Middle frontal gyrus (tissue), 1 donor: Measurements from ENCODE around the gene C2CD4D.
A peak's percentile ranks its signal among the peaks of the same experiment; 100 is the strongest.
"Not testable (repeated sequence)": the region's sequence is repeated elsewhere in the genome, so short reads cannot be mapped to it uniquely, and the experiment has no call there.

Experiments used
- DNase-seq: peaks from one replicate; pipeline ENCODE4 v3.0.0-alpha.2; 2015; ENCODE audit warnings: low spot score; ENCODE audit errors: extremely low spot score

Gene C2CD4D

GRCh38 chr1:151839457-151840403 lies at the start of gene C2CD4D:
C2CD4D (minus strand) TSS chr1:151839820; CDS start chr1:151838989, 831 bp downstream.
- DNase-seq = peak; percentile 49

- no peak for DNase-seq
Observed at GRCh38 chr1:151888972-151889570, 49.5 kb upstream of the C2CD4D start.

- DNase-seq = no peak
Observed at GRCh38 chr1:151887028-151887427, 47.4 kb upstream of the C2CD4D start.

GRCh38 chr1:151885479-151885878 lies 45.9 kb upstream of the C2CD4D start:
- DNase-seq = no peak

GRCh38 chr1:151884879-151885278 lies 45.3 kb upstream of the C2CD4D start:
- not testable (repeated sequence) for DNase-seq

- DNase-seq = not testable (repeated sequence)
Observed at GRCh38 chr1:151884445-151884844, 44.8 kb upstream of the C2CD4D start.

GRCh38 chr1:151883898-151884297 lies 44.3 kb upstream of the C2CD4D start:
- not testable (repeated sequence) for DNase-seq

- not testable (repeated sequence) for DNase-seq
Observed at GRCh38 chr1:151882918-151883317, 43.3 kb upstream of the C2CD4D start.

GRCh38 chr1:151882466-151882865 lies 42.8 kb upstream of the C2CD4D start:
- DNase-seq = no peak

- no peak for DNase-seq
Observed at GRCh38 chr1:151881479-151881878, 41.9 kb upstream of the C2CD4D start.

GRCh38 chr1:151875419-151876097 lies 35.9 kb upstream of the C2CD4D start:
- DNase-seq = no peak

- DNase-seq = not testable (repeated sequence)
Observed at GRCh38 chr1:151872776-151873175, 33.2 kb upstream of the C2CD4D start.

GRCh38 chr1:151871284-151872030 lies 31.8 kb upstream of the C2CD4D start:
- no peak for DNase-seq

- no peak for DNase-seq
Observed at GRCh38 chr1:151868486-151868885, 28.9 kb upstream of the C2CD4D start.

GRCh38 chr1:151867765-151868411 lies 28.3 kb upstream of the C2CD4D start:
- no peak for DNase-seq

- DNase-seq = no peak
Observed at GRCh38 chr1:151867321-151867720, 27.7 kb upstream of the C2CD4D start.

GRCh38 chr1:151864411-151864810 lies 24.8 kb upstream of the C2CD4D start:
- DNase-seq = no peak

GRCh38 chr1:151862604-151863003 lies 23.0 kb upstream of the C2CD4D start:
- no peak for DNase-seq

GRCh38 chr1:151860504-151861187 lies 21.0 kb upstream of the C2CD4D start:
- DNase-seq = no peak

GRCh38 chr1:151859891-151860293 lies 20.3 kb upstream of the C2CD4D start:
- DNase-seq = no peak
